GM21786 (cell line): ENCODE results near the gene ARTN.

Experiments used
- ATAC-seq: cut with Tn5 transposase; IDR thresholded peaks from one replicate; pipeline ENCODE4 v1.9.1; 2021; ENCODE audit not compliant: unreplicated experiment

The ARTN gene

DNA sequence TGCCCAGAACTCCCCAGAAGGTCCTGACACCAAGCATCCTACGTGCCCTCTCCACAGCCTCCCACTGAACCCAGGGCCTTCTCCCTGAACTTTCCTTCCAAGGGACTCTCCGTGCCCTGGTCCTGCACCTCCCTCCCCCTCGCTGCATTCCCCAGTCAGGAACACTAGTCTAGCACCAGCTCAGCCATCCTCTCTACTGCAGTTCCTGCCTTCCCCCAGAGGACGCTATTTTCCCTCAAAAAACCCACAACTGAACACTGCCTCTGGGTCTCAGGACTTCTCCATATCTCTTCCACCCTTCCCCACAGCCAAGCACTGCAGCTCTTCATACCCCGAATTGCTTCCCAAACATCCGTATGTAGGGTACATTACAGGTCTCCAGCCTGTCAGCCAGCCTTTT, 12.6 kb upstream of the ARTN start:
- ATAC-seq: no peak

DNA sequence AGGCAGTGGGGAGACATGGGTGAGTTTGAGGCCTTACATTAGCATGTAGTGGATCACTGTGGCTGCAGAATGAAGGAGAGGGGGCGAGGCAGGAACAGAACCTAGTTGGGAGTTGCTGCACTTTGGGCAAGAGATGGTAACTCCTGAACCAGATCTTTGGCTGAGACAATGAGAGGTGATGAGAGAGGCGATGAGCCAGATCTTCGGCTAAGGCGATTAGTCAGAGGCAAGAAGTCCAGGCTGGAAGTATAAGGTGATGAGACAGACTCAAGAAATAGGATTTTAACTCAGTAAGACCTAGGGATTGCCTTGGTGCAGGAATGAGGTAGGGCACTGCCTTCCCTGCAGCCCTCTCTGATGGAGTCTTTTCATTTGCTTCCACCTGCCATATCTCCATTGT, 9.1 kb upstream of the ARTN start:
- ATAC-seq: no peak

DNA sequence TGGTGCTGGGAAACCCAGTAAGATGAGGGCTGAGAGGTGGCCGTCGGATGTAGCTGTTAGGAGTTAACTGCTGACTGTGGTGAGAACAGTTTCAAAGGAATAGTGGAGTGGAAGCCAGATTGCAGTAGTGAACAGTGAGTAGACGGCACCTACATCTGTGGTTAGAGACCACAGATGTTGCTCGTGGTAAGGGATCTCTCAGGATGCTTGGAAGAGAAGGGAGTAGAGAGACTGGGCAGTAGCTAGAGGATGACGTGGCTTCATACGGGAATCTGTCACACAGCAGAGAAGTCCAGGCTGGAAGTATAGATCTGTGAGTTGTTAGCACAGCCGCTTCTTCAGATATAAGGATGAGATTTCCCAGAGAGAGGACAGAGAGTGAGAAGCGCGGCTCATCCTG, 7.8 kb upstream of the ARTN start:
- no peak for ATAC-seq

DNA sequence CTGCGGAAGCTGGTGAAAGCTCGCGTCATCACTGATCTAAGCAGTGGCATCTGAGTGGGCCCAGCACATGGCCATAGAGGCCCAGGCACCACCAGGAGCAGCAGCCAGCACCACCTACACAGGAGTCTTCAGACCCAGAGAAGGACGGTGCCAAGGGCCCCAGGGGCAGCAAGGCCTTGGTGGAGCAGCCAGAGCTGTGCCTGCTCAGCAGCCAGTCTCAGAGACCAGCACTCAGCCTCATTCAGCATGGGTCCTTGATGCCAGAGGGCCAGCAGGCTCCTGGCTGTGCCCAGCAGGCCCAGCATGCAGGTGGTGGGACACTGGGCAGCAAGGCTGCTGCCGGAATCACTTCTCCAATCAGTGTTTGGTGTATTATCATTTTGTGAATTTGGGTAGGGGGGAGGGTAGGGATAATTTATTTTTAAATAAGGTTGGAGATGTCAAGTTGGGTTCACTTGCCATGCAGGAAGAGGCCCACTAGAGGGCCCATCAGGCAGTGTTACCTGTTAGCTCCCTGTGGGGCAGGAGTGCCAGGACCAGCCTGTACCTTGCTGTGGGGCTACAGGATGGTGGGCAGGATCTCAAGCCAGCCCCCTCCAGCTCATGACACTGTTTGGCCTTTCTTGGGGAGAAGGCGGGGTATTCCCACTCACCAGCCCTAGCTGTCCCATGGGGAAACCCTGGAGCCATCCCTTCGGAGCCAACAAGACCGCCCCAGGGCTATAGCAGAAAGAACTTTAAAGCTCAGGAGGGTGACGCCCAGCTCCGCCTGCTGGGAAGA, 3.2 kb upstream of the ARTN start:
- no peak for ATAC-seq

DNA sequence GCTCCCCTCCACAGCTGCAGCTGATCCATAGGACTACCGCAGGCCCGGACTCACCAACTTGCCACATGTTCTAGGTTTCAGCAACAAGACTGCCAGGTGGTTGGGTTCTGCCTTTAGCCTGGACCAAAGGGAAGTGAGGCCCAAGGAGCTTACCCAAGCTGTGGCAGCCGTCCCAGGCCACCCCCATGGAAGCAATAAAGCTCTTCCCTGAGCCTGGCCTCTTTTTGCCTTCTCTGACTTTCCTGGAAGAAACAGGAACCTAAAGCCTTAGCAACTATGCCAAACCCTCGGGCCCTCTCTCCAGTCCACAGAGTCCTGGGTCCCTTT, 2.7 kb upstream of the ARTN start:
- no peak for ATAC-seq

DNA sequence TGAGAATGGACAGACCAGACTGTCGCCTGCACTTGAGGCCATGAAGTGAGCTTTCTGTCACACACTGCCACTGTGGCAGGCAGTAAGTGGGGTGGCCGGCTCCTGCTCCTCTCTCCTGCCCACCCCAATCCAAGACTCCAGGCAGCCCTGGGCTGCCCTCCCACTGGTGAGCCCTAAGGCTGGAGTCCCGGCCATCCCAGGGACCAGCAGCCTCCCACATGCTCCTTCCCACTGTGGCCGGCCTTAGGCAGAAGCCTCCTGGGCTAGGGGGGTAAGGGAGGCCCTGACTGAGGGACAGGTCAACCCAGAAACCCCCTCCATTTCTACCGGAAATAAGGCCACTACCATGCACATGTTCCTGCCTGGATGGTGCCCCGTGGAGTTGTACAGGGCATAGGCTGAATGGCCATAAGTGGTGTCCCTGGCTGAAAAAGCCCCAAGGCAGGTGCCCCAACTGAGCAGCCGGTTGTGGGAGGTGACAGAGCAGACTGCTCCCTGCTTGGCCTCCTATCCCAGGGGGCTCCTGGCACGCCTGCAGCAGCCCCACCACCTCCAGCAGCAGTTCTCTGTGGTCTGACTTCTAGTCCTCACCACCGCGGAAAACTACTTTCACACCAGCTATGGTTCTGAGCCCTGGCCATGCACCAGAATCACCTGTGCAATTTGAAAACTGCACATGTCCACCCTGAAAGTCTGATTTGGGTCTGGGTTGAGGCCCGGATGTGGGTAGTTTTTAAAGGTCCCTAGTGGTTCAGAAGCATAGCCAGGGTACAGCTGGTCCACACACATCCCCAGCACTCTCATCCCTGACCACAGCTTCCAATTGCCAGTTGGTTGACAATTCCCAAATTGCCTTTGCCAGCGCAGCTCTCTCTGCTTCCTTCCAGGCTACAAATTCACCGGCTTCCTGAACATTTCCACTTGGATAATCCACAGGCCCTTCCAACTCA, 1.6 kb upstream of the ARTN start:
- ATAC-seq: no peak

DNA sequence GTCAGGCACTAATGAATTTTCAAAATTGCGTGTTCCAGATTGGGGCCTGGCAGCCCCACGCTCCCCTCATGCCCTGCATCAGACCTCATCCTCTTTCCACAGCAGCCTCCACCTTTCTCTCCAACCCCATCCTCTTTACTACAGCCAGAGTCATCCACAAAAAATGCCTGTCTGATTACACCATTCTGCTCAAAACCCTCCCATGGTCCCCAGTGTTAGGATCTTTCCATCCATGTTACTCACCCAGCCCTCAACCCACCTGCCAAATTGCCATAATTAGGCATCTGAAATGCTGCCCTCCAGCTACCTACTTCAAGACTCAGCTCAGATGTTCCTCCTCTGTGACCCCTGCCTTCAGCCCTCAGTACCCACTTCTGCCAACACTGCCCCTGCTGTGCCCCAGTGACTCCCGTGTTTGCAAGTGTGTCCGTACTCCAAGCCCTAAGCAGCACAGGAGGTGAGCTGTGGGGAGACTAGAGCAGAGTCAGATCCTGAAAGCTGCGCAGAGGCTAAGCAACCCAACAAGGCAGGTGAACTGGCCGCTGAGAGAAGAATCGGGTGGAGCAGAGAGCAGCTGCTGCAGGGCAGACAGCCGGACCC, 715 bp upstream of the ARTN start:
- ATAC-seq: no peak

DNA sequence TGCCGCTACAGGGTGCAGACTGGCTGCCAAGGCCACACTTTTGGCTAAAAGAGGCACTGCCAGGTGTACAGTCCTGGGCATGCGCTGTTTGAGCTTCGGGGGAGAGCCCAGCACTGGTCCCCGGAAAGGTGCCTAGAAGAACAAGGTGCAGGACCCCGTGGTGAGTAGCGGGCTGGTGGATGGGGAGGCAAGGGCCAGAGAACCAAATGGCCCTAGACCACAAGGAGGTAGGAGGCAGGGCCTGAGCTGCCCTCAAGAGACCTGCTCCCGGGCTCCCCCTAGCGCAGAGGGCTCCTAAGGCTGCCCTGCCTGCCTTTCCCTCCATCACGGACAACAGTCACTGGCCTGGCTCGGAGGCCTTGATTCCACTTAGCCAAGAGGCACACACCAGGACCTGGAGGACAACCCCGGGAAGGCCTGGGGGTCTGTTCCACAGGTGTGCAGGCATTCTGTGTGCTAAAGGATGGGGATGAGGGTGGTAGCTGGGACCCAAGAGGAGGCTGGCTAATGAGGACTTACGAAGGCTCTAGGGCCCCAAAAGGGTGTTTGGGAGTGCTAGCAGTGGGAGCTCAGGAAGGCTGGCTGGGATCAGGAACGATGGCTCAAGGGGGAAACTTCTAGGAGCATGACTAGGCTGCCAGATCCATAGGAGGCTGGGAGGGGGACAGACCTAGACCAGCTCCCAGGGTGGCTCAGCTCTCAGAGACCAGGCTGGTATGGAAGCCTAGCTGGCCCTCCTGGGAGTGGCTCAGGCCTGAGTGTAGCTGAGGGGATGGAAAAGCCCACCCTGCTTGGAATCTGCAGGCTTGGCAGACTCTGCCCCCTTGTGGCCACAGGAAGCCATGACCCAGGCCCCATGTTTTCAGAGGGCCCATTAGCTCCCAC, 742 bp downstream of the ARTN start:
- no peak for ATAC-seq

DNA sequence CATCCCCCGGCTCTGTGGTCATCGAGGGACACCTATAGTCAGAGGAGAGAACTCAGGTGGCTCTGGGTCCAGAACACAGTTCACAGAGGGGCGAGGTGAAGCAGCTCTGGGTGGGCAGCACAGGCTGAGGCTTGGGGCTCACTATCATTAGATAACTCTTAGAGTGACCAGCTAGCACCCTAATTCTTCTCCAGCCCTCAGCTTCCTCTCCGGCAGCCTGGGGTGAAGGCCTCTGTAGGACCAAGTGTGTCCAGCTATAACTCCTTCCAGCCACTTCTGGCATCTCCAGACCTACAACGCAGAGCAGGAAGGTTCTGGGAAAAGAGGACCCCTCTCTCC, 1.4 kb downstream of the ARTN start:
- no peak for ATAC-seq

DNA sequence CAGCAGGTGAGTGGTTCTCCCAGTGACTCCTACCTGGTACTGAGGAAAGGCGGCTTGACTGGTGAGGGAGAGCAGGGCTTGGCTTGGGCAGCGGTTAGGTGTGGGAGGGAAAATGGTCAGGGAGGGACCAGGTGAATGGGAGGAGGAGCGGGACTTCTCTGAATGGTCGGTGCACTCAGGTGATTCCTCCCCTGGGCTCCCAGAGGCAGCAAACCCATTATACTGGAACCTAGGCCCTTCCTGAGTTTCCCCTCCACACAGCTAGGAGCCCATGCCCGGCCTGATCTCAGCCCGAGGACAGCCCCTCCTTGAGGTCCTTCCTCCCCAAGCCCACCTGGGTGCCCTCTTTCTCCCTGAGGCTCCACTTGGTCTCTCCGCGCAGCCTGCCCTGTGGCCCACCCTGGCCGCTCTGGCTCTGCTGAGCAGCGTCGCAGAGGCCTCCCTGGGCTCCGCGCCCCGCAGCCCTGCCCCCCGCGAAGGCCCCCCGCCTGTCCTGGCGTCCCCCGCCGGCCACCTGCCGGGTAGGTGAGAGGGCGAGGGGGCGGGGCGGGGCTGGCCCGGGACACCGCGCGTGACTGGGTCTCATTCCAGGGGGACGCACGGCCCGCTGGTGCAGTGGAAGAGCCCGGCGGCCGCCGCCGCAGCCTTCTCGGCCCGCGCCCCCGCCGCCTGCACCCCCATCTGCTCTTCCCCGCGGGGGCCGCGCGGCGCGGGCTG, 2.3 kb downstream of the ARTN start:
- ATAC-seq: no peak

DNA sequence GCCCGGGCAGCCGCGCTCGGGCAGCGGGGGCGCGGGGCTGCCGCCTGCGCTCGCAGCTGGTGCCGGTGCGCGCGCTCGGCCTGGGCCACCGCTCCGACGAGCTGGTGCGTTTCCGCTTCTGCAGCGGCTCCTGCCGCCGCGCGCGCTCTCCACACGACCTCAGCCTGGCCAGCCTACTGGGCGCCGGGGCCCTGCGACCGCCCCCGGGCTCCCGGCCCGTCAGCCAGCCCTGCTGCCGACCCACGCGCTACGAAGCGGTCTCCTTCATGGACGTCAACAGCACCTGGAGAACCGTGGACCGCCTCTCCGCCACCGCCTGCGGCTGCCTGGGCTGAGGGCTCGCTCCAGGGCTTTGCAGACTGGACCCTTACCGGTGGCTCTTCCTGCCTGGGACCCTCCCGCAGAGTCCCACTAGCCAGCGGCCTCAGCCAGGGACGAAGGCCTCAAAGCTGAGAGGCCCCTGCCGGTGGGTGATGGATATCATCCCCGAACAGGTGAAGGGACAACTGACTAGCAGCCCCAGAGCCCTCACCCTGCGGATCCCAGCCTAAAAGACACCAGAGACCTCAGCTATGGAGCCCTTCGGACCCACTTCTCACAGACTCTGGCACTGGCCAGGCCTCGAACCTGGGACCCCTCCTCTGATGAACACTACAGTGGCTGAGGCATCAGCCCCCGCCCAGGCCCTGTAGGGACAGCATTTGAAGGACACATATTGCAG, 3.0 kb downstream of the ARTN start:
- ATAC-seq: no peak

DNA sequence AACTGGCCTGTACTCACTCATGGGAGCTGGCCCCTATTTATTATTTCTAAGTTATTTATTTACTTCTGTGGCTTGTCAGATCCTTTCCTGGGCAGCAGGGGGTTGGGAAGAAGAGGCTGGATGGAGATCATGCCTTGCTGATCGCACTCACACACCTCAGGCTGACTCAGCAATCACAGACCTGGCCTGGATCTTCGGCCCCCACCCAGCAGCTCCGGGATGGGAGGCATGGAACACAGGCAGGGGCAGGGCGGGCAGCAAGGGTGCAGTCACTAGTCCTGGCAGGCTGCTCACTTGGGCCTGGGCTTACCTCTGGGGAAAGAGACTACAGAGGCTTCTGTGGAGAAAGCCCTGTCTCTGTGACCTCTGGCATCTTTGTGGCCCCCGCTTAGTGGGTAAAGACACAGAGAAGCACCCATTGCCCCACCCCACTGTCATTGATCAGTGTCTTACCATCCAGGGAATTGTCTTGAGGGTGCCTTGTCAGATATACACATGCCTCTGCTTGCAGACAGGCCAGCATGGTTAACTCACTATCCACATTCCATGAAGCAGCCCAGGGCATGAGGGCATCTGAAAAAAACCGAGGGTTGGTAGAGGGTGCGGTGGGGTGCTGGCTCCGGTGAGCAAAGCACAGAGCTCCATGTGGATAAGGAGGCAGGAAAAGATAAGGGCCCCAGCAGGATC, 3.7 kb downstream of the ARTN start:
- no peak for ATAC-seq

DNA sequence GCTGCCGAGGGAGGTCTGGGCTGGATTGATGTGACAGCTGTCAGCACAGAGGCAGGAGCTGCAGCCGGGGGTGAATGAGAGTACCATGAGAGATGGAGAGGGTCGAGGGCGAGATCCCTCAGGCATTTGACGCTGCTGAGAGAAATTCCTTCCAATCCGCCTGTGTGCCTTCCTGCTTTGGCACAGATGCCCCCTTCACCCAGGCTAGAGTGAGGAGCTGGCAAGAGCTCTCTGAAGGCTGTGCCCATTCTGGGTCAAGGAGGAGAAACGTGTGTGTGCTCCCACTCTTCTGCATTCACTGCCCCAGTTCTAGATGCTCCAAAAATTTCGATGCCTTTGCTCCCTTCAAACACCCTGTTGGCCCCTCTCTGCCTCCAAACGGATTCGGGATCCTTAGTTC, 4.8 kb downstream of the ARTN start:
- ATAC-seq: no peak

DNA sequence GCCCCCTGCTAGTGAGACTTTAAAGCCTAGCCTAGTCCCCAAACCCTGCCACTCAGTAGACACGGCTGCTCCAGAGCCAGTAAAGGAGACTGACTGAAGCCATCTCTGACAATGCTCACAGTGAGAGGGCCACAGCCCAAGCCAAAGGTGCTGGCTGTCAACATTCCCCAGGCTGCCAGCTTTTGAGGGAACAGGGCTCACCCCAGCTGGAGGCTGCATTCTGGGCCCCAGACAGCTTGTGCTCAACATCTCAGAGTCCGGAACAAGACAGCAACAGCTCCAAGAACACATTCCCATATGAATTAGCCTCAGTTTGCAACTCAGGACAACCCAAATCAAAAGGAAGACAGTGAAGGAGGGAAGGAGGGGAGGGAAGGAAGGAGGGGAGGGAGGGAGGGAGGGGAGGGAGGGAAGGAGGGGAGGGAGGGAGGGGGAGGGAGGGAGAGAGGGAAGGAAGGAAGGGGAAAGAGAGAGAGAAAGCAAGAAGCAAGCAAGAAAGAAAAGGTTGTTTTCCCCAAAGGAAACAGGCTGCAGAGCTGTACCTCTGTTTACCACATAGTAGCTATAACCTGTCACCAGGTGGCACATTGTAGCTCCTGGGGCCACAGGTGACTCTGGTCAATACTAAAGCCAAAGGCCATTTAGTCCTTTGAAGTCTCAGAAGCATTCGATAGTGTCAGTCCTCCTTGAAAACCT, 5.4 kb downstream of the ARTN start:
- ATAC-seq: no peak

DNA sequence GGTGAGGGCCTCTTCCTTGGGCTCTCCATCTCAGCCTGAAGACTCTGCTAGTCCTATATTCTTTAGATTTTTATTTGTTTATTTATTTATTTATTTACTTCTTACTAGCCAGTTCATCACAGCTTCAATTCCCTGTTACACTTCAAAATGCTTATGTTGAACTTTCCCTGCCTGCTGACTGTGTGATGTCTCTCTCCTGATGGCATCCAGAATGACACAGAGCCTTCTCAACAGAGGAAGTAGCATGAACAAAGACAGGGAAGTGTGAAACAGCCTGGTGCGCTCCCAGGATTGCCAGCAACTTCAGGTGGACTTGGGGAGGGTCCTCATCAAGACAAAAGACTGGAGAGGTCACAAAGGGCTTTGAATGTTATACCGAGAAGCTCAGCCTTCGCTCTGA, 8.8 kb downstream of the ARTN start:
- ATAC-seq: no peak

DNA sequence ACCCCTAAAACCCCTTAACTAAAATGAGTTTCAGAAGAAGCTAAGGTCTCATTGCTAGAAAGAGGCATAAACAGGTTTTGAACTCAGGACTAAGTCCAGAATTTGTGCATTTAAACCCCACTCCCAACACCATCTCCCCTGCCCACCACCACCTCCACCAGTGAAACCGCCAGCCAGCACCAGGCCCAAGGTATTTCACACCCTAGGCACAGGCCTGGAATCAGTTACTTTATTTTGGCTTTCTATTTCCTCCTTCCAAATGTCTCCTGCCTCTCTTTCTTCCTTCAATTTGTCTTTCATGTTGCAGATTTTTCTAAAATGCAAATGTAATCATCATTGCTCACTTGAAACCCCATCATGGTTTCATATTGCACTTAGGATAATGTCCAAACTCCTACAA, 11.3 kb downstream of the ARTN start:
- ATAC-seq: no peak

DNA sequence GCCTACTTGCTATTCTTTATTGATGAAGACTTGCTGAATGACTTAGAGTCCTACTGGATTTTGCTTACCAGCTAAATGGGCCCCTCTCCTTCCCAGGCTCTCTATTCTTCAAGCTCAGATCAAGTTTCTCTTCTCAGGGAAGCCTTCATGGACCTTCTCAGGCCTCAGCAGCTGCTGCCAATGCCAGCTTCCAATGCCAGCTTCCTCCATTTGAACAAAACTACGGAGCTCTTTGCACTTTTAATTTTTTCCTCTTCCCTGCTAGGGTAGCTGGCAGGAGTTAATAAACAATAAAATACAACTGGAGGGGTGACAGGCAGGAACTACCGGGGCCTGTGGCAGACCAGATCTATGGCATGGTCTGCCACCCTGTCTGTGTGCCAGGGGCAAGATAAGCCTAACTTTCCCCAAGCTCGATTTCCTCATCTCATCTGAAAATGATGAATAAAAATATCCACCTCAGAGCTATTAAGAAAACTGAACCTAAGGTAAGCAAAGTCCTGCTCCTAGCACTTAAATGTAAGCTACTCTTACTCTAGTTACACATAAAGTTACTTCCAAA, 12.2 kb downstream of the ARTN start:
- no peak for ATAC-seq
